ENCODE measurements around the gene ACOT7.

The ACOT7 gene

DNA sequence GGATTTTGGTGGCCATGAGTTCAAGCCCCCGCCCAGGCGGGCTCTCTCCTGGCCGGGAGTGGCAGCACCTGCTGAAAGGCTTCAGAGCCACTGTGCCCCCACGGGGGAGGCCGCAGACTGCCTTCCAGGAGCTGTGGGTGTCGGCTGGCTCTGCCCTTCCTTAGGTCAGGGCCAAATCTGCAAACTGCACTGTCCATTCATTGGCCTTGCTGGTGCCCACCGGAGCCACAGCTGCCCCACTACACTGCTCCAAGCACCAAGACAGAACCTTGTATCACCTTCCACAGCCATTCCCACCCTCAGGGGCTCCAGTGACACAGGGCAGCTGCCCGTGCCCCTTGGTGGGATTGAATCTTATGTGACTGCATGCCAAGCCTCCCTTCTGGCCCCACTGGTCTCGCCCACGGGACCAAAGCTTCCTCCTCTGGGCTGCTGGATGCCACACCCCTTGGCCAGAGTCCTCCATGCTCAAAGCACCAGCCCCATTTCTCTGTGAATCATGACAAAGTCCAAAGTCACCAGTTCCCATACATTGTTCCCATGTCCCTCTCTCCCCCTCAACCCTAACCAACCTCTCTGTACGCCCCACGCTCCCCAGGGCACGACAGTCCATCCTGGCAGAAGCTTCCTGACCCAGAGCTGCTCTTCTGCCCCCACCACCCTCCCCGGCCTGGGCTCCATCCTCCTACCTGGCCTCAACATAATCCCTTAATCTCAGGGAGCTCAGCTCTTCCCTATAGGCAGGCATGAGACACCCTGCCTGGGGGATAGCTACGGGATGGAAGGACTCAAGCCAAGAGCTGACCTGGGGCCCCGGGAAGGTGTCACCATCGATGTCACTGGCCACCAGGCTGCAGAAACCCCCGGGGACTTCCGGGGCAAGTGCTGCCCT is 111.8 kb downstream of the ACOT7 start:
- H3K4me3 ChIP-seq (ENCODE audit: low read depth, low read length), result no peak overlapping the region
- TF ChIP-seq, protein P1, sequence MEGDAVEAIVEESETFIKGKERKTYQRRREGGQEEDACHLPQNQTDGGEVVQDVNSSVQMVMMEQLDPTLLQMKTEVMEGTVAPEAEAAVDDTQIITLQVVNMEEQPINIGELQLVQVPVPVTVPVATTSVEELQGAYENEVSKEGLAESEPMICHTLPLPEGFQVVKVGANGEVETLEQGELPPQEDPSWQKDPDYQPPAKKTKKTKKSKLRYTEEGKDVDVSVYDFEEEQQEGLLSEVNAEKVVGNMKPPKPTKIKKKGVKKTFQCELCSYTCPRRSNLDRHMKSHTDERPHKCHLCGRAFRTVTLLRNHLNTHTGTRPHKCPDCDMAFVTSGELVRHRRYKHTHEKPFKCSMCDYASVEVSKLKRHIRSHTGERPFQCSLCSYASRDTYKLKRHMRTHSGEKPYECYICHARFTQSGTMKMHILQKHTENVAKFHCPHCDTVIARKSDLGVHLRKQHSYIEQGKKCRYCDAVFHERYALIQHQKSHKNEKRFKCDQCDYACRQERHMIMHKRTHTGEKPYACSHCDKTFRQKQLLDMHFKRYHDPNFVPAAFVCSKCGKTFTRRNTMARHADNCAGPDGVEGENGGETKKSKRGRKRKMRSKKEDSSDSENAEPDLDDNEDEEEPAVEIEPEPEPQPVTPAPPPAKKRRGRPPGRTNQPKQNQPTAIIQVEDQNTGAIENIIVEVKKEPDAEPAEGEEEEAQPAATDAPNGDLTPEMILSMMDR (conservative IDR thresholded peaks at IDR 0.05; ENCODE audit: low read depth, low read length), result no peak
- no peak for DNase-seq (ENCODE audit: low read depth)

- no peak overlapping the region for H3K4me3 ChIP-seq (ENCODE audit: low read depth, low read length)
- no peak for DNase-seq (ENCODE audit: low read depth)
Measured at GRCh38 chr1:6280761-6281451, 112.7 kb downstream of the ACOT7 start.

DNA sequence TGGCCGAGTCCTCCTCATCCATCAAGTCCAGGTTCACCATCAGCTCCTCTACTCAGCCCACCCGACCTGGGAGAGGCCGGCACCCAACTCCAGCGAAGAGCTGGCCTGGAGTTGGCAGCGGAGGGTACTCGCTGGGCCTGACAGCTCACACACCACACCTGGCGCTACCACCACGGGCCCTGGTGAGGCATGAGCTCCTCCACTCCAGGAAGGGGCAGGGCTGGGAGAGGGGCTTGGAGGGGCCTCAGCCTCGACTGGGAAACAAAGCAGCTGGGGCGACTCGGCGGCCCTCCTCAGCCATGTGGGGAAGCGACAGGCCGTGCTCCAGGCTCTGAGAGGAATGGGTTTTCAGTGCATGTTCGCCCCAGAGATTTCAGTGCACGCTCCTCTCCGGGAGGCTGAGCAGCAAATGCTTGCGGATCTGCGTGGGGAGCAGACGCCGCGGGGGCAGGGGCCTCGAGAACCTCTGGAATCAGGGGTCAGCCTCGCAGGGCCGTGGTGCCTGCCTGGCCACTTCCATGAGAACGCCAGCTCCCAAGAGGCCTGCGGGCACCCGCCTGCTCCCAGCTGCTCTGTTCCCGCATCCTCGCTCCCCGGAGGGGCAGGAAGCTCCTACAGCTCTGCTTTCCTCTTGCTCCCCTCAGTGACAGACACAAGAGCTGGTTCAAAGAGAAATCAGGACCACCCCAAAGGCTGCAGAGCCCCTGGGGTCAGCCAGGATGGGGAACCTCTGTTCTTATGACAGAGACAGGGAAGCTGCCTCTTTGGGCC is 113.8 kb downstream of the ACOT7 start:
- DNase-seq (ENCODE audit: low read depth), result no peak
- no peak overlapping the region for H3K4me3 ChIP-seq (ENCODE audit: low read depth, low read length)
- TF ChIP-seq, protein P1 (conservative IDR thresholded peaks at IDR 0.05; ENCODE audit: low read depth, low read length), result no peak

More at GRCh38 chr1:6280761-6281451, 112.7 kb downstream of the ACOT7 start:
- TF ChIP-seq, protein P1 (conservative IDR thresholded peaks at IDR 0.05; ENCODE audit: low read depth, low read length), result peak; percentile 53

DNA sequence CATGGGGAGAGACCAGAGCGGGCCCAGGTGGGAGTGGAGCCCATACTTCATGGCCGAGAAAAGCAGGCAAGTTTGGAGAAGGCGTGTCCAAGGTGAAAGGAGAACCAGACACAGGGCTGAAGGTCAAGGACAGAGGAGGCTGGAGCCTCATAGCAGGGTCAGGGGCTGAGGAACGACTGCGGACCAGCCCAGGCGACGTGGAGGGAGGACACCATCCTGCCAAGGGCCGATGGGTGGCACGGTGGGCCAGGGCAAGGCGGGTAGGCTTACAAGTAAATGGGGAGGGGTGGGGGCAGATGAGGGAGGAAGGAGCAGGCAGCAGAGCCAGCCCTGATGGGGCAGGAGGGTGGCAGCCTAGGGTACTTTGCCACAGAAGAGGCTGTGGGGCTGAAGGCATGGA is 114.5 kb downstream of the ACOT7 start:
- DNase-seq (ENCODE audit: low read depth), result no peak
- TF ChIP-seq, protein P1 (conservative IDR thresholded peaks at IDR 0.05; ENCODE audit: low read depth, low read length), result no peak

GRCh38 chr1:6278263-6278662 is 115.3 kb downstream of the ACOT7 start:
- H3K4me3 ChIP-seq (ENCODE audit: low read depth, low read length), result no peak overlapping the region
- TF ChIP-seq, protein P1 (conservative IDR thresholded peaks at IDR 0.05; ENCODE audit: low read depth, low read length), result no peak
- no peak for DNase-seq (ENCODE audit: low read depth)

More for the DNA sequence above, 114.5 kb downstream of the ACOT7 start:
- H3K4me3 ChIP-seq (ENCODE audit: low read depth, low read length), result no peak overlapping the region

GRCh38 chr1:6276811-6277555 is 116.6 kb downstream of the ACOT7 start:
- no peak overlapping the region for H3K4me3 ChIP-seq (ENCODE audit: low read depth, low read length)
- DNase-seq (ENCODE audit: low read depth), result no peak
- TF ChIP-seq, protein P1 (conservative IDR thresholded peaks at IDR 0.05; ENCODE audit: low read depth, low read length), result no peak

All from choroid plexus epithelial cell (primary cell).